Liver (tissue), 3 donors: ENCODE data around the gene NXN.

Source experiments
- ATF3 ChIP-seq: IDR thresholded peaks from 2 replicates; pipeline ENCODE4 v1.6.1; 2016; ENCODE audit warnings: antibody characterized with exemption
- CTCF ChIP-seq: fragments of 150-350 bp; IDR thresholded peaks from 2 replicates; pipeline ENCODE4 v1.5.1; 2017; ENCODE audit warnings: improper control_type of control experiment, low read depth, low read length; ENCODE audit not compliant: missing input control
- FOXA1 ChIP-seq: IDR thresholded peaks from 2 replicates; pipeline ENCODE4 v1.6.1; 2016; ENCODE audit warnings: antibody characterized with exemption
- MAX ChIP-seq: IDR thresholded peaks from 2 replicates; pipeline ENCODE4 v1.6.1; 2016; ENCODE audit warnings: antibody characterized with exemption
- RAD21 ChIP-seq, 2 donors: IDR thresholded peaks; 2 replicates each; pipeline ENCODE4 v1.6.1; 2016; ENCODE audit warnings: antibody characterized with exemption in 2 of 2, mild to moderate bottlenecking in 2 of 2
- SP1 ChIP-seq: IDR thresholded peaks from 2 replicates; pipeline ENCODE4 v1.6.1; 2018; ENCODE audit warnings: antibody characterized with exemption, mild to moderate bottlenecking
- TAF1 ChIP-seq: conservative IDR thresholded peaks from 2 replicates; pipeline ENCODE4 v1.6.1; 2016; ENCODE audit warnings: antibody characterized with exemption, mild to moderate bottlenecking
- YY1 ChIP-seq: IDR thresholded peaks from 2 replicates; pipeline ENCODE4 v1.6.1; 2016; ENCODE audit warnings: antibody characterized with exemption, mild to moderate bottlenecking
- donor health status: healthy.
- donor health status: healthy.

- TF ChIP-seq CTCF (no peak), RAD21 (IDR thresholded peaks at IDR 0.05) (no peak), ATF3 (no peak), SP1 (no peak), FOXA1 (no peak), MAX (no peak), TAF1 (no peak), YY1 (no peak)
These were observed 22.7 kb downstream of the NXN start for GRCh38 chr17:956905-957304.
